ENCODE results near the gene DVL2.

GRCh38 chr17:7176841-7177190 lies 57.5 kb downstream of the DVL2 start:
- TF ChIP-seq CTCF (IDR thresholded peaks at IDR 0.05), result no peak
- TF ChIP-seq POLR2A (IDR thresholded peaks at IDR 0.05), result no peak

Measured in heart left ventricle (tissue), 13 donors.